Myocyte (in vitro differentiated cells): ENCODE results near the gene C7. TPM values are rescaled to one million over a fixed set of nuclear protein-coding genes. Genes with fewer than 3 reads are reported as not detected.

ENCODE experiments used
- DNase-seq: peaks from one replicate; pipeline ENCODE4 v3.0.0-alpha.2; 2012; ENCODE audit warnings: low read depth
- total RNA-seq: library from RNA; depleted of rRNA; stranded (reverse); fragments of >200 nt; gene quantifications from 2 replicates; pipeline ENCODE4 v1.2.3, GENCODE V29; 2014

The C7 gene
- total RNA-seq, 1 donor from 2014 or later = 25.8 TPM

DNA sequence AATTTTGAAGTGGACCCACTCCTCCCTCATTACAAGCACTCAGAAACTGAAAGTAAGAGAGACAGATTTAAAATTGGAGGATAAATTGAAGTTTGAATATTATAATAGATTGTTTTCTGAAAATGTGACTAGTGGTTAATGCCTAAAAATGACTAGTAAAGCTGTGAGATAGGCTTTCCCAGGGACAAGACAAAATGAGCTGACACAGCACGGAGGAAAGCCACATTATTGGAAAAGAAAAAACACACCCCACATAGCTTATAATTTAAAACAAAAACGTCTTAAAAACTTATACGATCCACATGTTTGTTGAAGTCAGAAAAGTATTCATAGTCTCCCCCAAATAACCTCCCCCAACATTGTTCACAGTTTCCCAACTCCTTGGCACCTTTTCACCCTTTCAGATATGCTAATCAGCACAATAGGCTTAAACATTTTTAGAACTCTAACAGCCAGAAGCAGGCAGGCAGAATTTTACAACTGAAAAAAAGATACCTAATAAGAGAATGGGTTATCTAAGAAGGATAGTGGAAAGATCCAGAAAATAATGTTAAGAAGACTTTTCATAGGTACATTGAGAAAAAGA lies 6.1 kb downstream of the C7 start:
- no peak for DNase-seq

DNA sequence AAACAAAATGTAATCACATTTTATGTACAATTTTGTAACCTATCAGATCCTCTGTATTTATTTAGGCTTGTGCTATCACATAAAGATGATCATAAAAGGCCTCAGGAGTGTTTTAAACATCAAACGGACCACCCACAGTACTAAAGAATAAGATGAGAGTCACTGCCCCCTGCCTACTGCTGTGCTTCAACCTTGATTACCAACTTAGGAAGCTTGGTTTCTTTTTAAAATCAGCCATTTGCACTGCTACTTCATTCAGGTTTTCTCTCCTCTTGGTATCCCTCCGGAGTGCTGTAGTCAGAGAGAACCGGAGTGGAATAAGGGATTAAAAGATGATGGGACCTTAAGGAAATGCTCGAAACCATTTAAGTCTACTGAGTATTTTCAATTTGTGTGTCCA lies 6.9 kb downstream of the C7 start:
- no peak for DNase-seq

DNA sequence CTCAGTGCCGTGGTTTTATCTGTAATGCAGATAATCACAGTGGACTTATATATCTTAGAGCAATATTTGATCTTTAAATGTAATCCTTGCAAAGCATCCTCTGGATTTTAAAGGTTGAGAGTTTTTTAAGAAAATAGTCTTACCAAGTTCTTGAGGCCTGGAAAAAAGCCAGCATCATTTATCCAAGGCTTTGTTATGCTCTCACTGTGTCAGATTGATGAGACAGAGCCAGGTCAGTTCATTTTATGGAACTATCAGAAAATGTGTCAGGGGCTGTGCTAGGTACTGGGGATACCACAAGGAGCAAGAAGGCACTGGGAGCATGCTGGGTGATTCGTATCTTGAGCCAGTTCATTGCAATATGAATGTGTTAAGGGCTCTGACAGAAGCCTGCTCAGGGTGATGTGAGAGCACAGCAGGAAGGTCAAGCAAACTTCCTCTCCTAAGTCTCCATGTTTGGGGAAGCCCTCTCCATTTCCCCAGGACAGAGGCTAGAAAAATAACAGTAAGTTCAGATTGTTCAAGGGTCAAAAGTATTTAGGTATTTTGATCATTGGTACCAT lies 19.7 kb downstream of the C7 start:
- no peak for DNase-seq

DNA sequence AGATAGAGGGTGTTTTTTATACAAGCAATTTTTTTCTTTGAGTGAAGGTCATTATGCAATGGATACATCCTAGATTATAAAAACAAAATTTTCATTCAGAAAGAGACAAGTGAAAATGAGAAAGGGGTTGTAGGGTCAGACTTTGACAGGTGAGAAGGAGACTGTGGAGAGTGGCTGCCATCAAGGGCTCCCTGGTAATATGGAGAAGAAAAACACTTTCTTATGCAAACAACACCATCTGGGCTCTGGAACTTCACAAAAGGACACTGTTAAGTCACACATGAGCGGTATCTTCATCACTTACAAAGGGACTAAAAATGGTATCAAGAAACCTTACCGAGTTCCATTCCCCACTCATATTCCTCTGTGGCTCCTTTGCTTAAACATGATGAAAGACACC lies 23.5 kb downstream of the C7 start:
- no peak for DNase-seq

DNA sequence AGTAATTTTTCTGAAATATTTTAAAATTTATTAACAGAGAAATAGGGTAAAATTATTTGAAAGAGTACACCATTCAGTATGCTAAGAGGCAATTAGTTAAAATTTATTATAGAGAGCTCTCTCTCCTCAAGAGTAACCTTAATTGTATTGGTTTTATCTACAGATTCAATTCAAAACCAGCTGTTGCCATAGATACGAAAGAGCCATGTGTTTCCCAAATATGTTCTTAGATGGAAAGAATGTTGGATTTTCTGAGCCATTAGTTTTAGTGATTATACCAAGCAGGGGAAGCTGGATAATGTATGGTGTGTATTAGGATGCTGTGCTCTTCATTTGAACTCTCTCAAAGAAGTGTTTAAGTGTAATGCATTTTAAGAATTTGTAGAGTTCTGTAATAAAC lies 27.8 kb downstream of the C7 start:
- DNase-seq = no peak

DNA sequence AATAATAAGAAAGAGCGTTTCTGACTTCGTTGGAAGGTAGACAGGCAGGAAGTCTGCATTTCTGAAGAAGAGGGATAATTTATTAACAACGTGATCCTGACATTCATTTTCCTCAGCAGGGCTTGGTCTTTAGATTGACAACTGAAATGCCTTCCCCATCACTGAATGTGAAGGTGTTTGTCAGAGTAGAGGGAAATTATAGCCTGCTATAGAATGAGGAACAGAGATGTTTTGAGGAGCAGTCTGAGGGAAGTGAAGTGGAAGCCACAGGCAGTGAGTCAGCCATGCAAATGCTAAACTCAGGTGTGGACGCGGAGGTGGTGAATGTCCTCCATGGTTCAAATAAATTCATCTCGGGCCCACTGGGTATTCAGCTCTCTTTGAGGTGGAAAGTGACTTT lies 30.5 kb downstream of the C7 start:
- no peak for DNase-seq

DNA sequence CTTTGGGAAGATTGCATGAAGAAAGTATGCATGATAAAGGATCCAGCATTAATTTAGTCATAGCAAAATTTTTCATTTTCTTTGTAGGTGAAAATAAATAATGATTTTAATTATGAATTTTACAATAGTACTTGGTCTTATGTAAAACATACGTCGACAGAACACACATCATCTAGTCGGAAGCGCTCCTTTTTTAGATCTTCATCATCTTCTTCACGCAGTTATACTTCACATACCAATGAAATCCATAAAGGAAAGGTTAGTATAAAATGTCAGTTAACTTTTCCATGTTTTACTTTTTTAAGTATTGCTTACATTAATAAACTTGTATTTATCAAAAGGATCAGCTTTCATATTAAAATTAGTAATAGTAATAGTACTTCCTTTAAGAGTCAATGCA lies 35.8 kb downstream of the C7 start:
- DNase-seq = no peak

DNA sequence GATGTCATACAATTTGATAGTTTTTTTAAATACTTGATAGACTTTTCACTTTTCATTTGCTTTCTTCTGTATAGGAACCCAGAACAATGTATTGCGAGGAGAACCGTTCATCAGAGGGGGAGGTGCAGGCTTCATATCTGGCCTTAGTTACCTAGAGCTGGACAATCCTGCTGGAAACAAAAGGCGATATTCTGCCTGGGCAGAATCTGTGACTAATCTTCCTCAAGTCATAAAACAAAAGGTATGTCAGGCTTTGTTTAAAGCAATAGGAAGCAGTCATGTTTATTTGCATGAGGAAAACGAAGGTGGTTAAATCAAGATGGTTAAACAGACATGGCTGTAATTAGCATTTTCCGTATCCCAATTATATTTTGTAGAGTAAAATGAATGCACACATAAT lies 46.0 kb downstream of the C7 start:
- DNase-seq = no peak

DNA sequence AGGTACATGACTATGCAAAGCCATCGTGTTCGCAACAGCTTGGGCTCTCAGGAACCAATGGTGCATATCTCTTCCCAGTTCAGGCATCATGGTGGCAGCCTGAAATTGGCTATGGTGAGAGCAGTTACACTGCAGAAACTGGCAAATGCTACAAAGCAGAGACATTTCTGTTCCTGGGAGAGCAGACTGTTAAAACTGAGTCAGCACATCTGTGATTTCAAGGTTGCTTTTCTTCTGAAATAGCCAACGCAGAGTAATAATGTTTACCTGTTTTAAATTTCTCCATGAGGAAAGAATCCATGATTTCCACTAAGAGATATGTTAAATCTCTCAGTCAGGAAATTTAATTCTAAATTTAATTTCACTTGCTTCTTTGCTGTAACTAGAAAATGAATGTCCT lies 47.8 kb downstream of the C7 start:
- no peak for DNase-seq

DNA sequence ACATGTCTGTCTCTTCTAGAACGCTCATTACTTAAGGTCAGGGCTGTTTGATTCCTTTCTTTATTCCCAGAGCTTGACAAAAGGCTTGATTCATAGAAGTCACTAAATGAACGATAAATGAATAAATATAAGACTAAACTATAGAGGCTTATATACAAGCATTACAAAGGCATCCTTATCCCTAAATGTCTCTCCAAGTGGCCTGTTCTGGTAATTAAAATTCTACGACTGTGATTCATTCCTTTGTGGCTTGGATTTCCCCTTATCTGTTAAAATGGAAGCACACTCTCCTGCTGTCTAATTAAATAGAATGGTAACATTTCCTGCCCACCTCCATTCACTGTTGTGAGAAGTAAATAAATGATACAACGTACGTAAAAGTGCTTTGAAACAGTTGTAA lies 49.5 kb downstream of the C7 start:
- DNase-seq = no peak

DNA sequence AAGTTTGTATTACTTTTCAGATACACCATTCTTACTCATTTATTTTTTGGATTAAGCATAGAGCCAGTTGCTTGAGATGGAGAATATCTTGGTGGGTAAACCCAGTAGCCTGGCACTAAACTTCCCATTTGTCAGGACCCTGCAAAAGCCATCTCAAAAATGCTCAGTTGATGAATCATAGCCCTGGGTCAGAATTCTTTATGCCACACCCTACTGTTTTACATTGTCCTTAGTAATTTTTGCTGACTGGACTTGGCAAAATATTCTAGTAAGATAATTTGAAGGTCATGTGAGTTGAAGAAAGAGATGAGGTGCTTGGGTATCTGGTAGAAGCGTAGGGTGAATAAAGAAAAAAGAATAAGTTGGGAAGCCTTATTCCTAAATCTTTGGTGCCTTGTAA lies 50.7 kb downstream of the C7 start:
- DNase-seq = no peak

DNA sequence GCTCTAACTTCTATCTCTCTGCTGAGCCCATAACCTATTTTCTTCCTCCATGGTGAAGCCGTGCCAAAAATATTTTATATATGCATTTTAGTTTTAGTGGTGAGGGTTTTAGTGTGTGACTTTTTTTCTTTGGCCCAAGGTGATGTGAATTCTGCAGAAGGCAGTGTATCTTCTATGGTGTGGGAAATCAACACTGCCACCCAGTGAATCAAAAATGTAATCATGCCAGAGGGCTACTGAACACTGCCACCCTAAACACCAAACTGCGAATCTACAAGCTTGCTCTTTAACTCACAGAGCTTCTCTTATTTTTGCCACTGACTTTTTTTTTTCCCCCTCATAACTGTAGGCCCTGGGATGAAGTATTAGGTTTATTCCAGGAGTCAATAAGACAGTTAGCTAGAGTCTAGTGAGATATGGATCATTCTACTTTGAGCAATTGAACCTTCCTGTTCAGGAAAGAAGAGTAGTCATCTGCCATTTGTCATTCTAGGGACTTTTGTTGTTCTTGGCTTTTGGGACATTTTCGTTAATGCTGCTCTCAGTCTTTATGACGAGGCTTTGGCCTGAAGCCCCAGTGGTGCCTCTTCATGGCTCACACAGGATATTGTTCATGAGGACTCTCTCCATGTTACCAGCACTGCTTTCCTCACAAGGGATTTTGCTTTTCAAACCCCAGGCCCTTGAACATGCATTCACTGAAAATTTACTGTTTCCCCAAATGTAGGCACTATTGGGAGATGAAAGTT lies 53.1 kb downstream of the C7 start:
- no peak for DNase-seq

DNA sequence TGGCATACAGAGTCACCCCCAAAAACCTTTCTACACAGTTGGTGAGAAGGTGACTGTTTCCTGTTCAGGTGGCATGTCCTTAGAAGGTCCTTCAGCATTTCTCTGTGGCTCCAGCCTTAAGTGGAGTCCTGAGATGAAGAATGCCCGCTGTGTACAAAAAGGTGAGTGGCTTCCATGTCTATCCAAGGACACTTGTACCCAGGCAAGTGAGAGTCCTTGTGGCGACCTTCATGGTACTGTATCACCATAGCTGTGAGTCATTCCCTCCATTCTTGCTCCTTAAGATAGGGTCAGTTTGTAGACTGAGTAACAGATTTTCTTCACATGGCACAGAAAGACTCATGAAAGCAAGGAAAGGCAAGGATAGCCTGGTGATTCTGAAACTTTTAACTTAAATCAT lies 63.1 kb downstream of the C7 start:
- no peak for DNase-seq

DNA sequence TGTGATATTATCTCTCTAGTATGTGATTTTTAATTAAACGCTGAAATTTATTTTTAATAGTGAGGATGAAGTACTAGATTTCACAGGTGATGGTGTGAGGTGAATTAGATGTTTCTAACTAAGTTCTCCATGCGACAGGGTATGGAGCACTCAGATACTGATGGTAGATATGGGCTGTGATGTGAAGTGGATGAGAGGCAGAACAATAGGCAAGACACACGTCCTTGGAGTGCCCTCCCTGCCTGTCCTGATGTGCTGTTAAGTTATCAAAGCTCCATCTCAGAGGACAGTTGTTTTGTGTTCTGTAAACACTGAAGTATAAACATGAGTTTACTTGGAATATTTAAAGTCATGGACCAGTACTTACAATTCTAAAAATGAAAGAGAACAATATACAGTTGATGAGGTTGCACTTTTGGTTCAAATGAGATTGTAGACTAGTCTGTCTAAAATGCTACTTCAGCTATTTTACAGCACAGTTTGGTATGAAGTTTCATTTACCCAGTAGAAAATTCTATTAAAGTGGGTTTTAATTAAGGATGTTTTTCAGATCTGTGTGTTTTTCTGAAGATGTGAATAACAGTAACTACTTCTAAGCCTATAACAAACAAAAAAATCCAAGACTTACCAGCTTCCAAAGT lies 64.2 kb downstream of the C7 start:
- no peak for DNase-seq

DNA sequence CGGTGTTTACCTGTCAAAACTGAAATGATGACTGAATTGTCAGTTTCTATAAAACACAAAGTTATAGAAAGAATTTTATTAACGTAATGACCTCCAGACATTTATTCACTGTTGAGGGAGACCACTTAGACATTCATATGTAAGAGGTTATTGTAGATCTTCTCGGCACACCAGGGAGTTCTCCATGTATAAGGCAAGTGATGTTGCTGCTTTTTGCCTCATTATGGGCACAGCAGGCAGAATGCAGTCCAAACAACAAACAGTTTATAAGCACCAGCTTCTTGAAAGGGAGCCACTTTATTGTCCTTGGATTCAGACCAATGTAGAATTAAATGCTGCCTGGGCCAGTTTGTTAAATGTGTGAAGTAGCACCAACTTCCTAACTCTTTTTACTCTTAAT lies 66.7 kb downstream of the C7 start:
- DNase-seq = no peak

DNA sequence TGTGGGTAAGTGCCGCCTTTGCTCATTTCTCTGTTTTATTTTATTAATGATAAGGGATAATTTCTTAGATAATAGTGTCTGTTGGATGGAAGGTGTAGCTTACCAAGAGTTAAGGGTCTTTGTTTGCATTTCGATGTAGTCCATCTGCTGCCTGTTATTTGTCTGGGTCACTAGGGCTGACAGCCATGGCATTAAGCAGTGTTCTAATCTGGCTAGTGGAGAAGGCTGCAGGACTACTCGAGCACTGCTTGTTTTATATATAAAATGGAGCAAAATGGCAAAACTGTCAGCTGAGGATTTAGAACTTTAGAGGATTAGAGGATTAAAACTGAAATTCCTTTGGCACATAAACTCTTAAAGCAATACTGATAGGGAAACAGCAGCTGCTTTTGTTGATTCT lies 67.5 kb downstream of the C7 start:
- no peak for DNase-seq

DNA sequence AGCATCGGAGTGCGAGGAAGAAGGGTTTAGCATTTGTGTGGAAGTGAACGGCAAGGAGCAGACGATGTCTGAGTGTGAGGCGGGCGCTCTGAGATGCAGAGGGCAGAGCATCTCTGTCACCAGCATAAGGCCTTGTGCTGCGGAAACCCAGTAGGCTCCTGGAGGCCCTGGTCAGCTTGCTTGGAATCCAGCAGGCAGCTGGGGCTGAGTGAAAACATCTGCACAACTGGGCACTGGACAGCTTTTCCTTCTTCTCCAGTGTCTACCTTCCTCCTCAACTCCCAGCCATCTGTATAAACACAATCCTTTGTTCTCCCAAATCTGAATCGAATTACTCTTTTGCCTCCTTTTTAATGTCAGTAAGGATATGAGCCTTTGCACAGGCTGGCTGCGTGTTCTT lies 72.1 kb downstream of the C7 start:
- DNase-seq = no peak

DNA sequence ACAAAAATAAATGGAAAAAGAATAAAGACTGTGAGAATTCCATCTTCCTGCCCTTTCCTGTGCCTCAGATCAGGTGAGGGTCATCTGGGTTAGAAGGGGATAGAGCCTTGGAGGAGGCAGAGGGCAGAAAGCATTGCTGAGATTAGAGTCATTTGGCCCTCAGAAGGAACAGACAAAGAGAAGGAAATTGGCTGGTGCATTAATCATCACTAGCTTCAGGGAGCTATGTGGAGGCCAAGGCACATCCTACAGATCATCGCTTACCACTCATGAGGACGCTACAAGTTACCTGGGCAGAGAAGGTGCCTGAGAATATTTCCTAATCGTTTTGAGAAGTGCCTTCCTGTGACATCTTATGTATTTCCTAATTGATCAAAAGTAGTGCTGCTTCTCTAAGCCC lies 74.5 kb downstream of the C7 start:
- no peak for DNase-seq

DNA sequence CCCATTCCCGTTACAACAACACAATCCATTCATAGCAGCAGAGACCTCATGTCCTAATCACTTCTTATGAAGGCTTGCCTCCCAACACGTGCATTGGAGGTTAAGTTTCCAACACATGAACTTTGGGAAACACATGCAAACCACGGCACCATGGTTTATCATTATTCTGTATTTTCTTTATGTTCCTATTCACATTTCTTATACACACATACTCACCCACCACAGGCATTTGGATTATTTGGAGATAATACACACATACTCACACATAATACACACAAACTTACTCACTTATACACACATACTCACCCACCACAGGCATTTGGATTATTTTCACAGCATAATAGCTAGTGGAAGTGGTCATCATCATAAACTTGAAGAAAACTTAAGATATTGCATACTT lies 75.6 kb downstream of the C7 start:
- DNase-seq = no peak

DNA sequence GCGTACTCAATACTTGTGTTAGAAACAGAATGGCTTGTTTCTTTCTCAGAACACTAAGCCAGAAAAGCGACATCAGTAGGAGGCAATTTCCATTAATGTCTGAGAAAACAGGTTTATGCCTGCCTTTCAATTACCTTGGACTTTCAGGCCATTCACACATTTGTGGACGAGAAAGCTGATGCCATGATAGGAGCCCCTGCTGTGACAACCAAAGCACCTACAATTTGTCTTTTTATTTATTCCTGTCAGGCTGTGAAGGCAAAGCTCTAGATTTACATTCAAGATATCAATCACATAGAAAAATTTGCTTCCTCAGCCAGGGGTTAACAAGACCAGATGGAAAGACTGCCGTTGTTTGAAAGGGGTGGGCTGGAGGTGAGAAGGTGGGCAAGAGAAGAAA lies 76.2 kb downstream of the C7 start:
- no peak for DNase-seq

DNA sequence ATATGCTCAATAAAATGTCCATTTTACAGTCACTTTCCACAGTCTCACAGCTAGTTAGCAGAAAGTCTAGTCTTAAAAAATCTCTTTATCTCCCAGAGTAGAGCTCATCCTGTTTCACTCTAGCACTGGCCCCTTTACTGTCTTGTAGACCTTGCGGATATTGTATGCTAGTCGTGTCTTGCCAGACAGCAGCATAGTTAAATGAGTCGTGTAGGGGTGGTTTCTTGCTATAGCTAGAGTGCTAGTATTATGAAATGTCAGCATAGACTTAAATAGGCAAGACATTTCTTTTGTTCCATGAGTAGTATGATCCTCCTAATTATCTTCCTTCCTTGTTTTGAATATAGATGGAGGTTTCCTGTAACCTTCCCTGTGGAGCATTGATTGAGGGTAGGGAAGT lies 77.4 kb downstream of the C7 start:
- no peak for DNase-seq

DNA sequence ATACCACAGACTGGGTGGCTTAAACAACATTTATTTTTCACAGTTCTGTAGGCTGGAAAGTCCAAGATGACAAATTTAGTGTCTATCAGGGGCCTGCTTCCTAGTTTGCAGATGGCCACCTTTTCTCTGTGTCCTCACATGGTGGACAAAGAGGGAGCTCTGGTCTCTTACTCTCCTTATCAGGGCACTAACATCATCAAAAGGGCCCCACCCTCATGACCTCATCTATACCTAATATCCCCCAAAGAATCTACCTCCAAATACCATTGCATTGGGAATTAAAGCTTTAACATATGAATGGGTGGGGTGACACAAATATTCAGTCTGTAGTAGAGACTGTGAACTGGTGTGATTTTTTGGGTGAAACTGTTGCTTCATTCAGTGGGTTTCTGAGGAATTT lies 78.1 kb downstream of the C7 start:
- DNase-seq = no peak
